Measurements from ENCODE around the gene FKBP11.

GRCh38 chr12:48954061-48954460, 28.8 kb upstream of the FKBP11 start:
- TF ChIP-seq CTCF (conservative IDR thresholded peaks at IDR 0.05; ENCODE audit: low read length), result no peak
- no peak for TF ChIP-seq EZH2phosphoT487 (IDR thresholded peaks at IDR 0.05; ENCODE audit: borderline replicate concordance)

Data from Loucy (cell line).